HepG2 (cell line): ENCODE measurements around the gene DQX1. TPM values are rescaled to one million over a fixed set of nuclear protein-coding genes. Genes with fewer than 3 reads are reported as not detected.

Experiments
- ATAD3A ChIP-seq: sonication (generic); formaldehyde crosslinking; IDR thresholded peaks from 2 replicates; pipeline ENCODE4 v1.4.0; 2020; ENCODE audit warnings: missing genetic modification reagents
- CHCHD3 ChIP-seq: sonication (generic); formaldehyde crosslinking; IDR thresholded peaks from 2 replicates; pipeline ENCODE4 v1.8.0; 2022; ENCODE audit warnings: mild to moderate bottlenecking, missing genetic modification reagents, moderate library complexity
- FLYWCH1 ChIP-seq: sonication (generic); formaldehyde crosslinking; IDR thresholded peaks from 2 replicates; pipeline ENCODE4 v1.8.1; 2023; ENCODE audit warnings: mild to moderate bottlenecking, missing genetic modification reagents
- HDAC6 ChIP-seq: fragments of 200-600 bp; sonication (generic); IDR thresholded peaks from 2 replicates; pipeline ENCODE4 v1.7.0; 2017; ENCODE audit warnings: mild to moderate bottlenecking, antibody characterized with exemption, low read length, low read depth
- KDM5A ChIP-seq: fragments of 200-600 bp; sonication (generic); IDR thresholded peaks from 2 replicates; pipeline ENCODE4 v1.7.0; 2018; ENCODE audit warnings: antibody characterized with exemption, mild to moderate bottlenecking, low read length, borderline replicate concordance
- KDM5B ChIP-seq: sonication (generic); formaldehyde crosslinking; IDR thresholded peaks from 2 replicates; pipeline ENCODE4 v1.4.0; 2020; ENCODE audit warnings: missing genetic modification reagents, mild to moderate bottlenecking, borderline replicate concordance
- MAZ ChIP-seq, 2 experiments: sonication (generic) in 1 of 2; formaldehyde crosslinking in 1 of 2; IDR thresholded peaks; 2 replicates each; pipeline versions ENCODE4 v1.5.0 to v1.6.1; 2012 to 2020; ENCODE audit warnings: low read depth in 2 of 2, mild to moderate bottlenecking in 2 of 2, borderline replicate concordance in 1 of 2, improper control_type of control experiment in 1 of 2, low read length in 1 of 2, missing genetic modification reagents in 1 of 2, moderate library complexity in 1 of 2
- MBNL3 ChIP-seq: fragments of 250-450 bp; sonication (Bioruptor Pico); conservative IDR thresholded peaks from 2 replicates; pipeline ENCODE4 v1.8.0; 2022; ENCODE audit warnings: mild to moderate bottlenecking, inconsistent platforms
- MED1 ChIP-seq: sonication (generic); formaldehyde crosslinking; IDR thresholded peaks from 2 replicates; pipeline ENCODE4 v1.4.0; 2020; ENCODE audit warnings: missing genetic modification reagents
- MEF2D ChIP-seq: sonication (generic); formaldehyde crosslinking; IDR thresholded peaks from 2 replicates; pipeline ENCODE4 v1.5.1; 2020; ENCODE audit warnings: mild to moderate bottlenecking, missing genetic modification reagents
- NCOR1 ChIP-seq: fragments of 200-600 bp; sonication (generic); IDR thresholded peaks from 2 replicates; pipeline ENCODE4 v1.7.0; 2017; ENCODE audit warnings: antibody characterized with exemption, low read length, borderline replicate concordance
- NKX3-1 ChIP-seq: sonication (generic); formaldehyde crosslinking; IDR thresholded peaks from 2 replicates; pipeline ENCODE4 v1.5.0; 2020; ENCODE audit warnings: missing genetic modification reagents
- SIN3A ChIP-seq: IDR thresholded peaks from 2 replicates; pipeline ENCODE4 v1.6.1; 2011; ENCODE audit warnings: low read depth, mild to moderate bottlenecking, control low read depth, low read length, borderline replicate concordance
- SYNCRIP ChIP-seq: fragments of 200-400 bp; formaldehyde crosslinking; IDR thresholded peaks from 2 replicates; pipeline ENCODE4 v1.6.1; 2018; ENCODE audit warnings: mild to moderate bottlenecking, low read depth, low read length; ENCODE audit not compliant: insufficient read depth
- ZNF160 ChIP-seq: sonication (generic); formaldehyde crosslinking; IDR thresholded peaks from 2 replicates; pipeline ENCODE4 v1.8.0; 2022; ENCODE audit warnings: mild to moderate bottlenecking, inconsistent platforms, missing genetic modification reagents
- ZNF329 ChIP-seq: sonication (generic); formaldehyde crosslinking; IDR thresholded peaks from 2 replicates; pipeline ENCODE4 v1.9.0; 2021; ENCODE audit warnings: low read depth, mild to moderate bottlenecking, missing genetic modification reagents
- ZNF501 ChIP-seq: sonication (generic); formaldehyde crosslinking; IDR thresholded peaks from 2 replicates; pipeline ENCODE4 v1.5.1; 2020; ENCODE audit warnings: mild to moderate bottlenecking, moderate library complexity, missing genetic modification reagents
- ZNF530 ChIP-seq: sonication (generic); formaldehyde crosslinking; IDR thresholded peaks from 2 replicates; pipeline ENCODE4 v1.5.0; 2020; ENCODE audit warnings: low read depth, mild to moderate bottlenecking, missing genetic modification reagents
- ZNF589 ChIP-seq: sonication (generic); formaldehyde crosslinking; conservative IDR thresholded peaks from 2 replicates; pipeline ENCODE4 v1.8.0; 2022; ENCODE audit warnings: mild to moderate bottlenecking, moderate library complexity, missing genetic modification reagents
- ZNF672 ChIP-seq: sonication (generic); formaldehyde crosslinking; IDR thresholded peaks from 2 replicates; pipeline ENCODE4 v1.8.1; 2022; ENCODE audit warnings: missing genetic modification reagents
- polyA plus RNA-seq, 8 experiments: library from polyadenylated mRNA; depleted of rRNA in 3 of 8; stranded (reverse) in 7 of 8; unstranded in 1 of 8; fragments of >200 nt; fragmentation: Illumina TruSeq in 4 of 8; extraction: Trizol in 4 of 8; gene quantifications; 2 replicates each; pipeline versions ENCODE4 v1.2.1 to v1.2.3, GENCODE V29; 2011 to 2016; ENCODE audit warnings: low read depth in 4 of 8, missing spikeins in 1 of 8, mixed read lengths in 1 of 8; ENCODE audit not compliant: insufficient read depth in 1 of 8
- total RNA-seq, 5 experiments: library from RNA; depleted of rRNA; stranded (reverse); fragments of >200 nt; fragmentation: Illumina TruSeq; extraction: Trizol; gene quantifications; 2 replicates each; pipeline ENCODE4 v1.2.3, GENCODE V29; 2016; ENCODE audit warnings: low read depth in 1 of 5
- TF ChIP-seq, protein P1 (sequence below): sonication (generic); formaldehyde crosslinking; IDR thresholded peaks from 2 replicates; pipeline ENCODE4 v1.8.0; 2022; ENCODE audit warnings: mild to moderate bottlenecking, missing genetic modification reagents
- TF ChIP-seq, protein P2 (sequence below): sonication (generic); formaldehyde crosslinking; IDR thresholded peaks from 2 replicates; pipeline ENCODE4 v1.4.0; 2020; ENCODE audit warnings: missing genetic modification reagents
- TF ChIP-seq, protein P3 (sequence below): sonication (generic); formaldehyde crosslinking; IDR thresholded peaks from 2 replicates; pipeline ENCODE4 v1.8.1; 2023; ENCODE audit warnings: mild to moderate bottlenecking, inconsistent platforms, moderate library complexity, missing genetic modification reagents, borderline replicate concordance
- TF ChIP-seq, protein P4 (sequence below): fragments of 450-650 bp; IDR thresholded peaks from 2 replicates; pipeline ENCODE4 v1.6.1; 2017

The DQX1 gene
- total and polyA plus RNA-seq, 2 of the 13 experiments (the other 11 are each of a cell fraction or from before 2014, with no cell fraction given): 27.6 to 89.8 TPM

DNA sequence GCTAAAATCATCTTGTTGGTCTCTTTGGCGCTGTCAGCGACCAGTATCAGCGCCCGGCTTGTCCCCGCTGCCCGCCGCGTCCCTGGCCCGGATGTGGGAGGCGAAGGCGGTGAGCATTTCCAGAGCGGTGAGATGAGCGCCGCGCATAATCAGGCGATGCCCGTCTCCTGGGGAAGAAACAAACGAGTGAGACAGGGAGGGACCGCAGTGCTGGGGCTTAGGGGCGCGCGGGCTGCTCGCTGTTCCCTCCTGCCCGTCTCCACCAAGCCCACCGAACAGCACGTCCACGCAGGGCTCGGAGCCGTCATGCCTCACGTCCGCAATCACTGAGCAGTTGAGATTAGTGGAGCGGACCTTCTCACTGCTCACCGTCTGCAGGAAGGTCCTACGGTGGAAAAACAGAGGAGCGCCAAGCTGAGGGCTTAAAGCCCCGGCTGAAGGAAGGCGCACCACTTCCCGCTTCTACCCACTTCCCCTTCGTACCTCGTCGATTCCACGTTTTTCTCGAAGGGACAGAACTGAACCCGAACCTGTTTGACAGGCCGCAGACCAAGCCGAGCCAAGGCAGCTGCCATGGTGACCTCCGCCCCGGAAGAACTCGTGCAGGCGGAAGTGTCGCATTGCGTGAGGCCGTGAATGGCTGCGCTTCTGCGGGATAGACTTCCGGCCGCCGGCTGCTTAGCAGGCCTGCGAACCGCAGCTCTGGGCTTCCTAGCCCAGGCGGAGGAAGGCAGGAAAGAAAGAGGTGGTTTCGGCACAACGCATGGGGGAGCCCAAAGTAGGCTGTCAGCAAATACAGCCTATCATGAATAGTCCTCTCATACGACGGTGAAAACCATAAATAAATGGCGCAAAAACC is 53.7 kb downstream of the DQX1 start, which contains the start of gene MRPL53 (continued):
- TF ChIP-seq KDM5A (peak; percentile 99), SYNCRIP (no peak), NKX3-1 (CRISPR knock-in tag) (peak; percentile 87), KDM5B (CRISPR knock-in tag) (peak; percentile 98; the same call in 1 of the 2 replicates), MED1 (CRISPR knock-in tag) (peak; percentile 88), FLYWCH1 (CRISPR knock-in tag) (no peak), SIN3A (peak; percentile 88), ZNF589 (peak; percentile 91), ZNF501 (CRISPR knock-in tag) (peak; percentile 100), ZNF160 (peak; percentile 91), MEF2D (CRISPR knock-in tag) (peak; percentile 96), HDAC6 (no peak), ATAD3A (CRISPR knock-in tag) (no peak), MAZ (IDR thresholded peaks at IDR 0.05; ENCODE audit: borderline replicate concordance, low read depth, low read length) (no peak), MAZ (CRISPR knock-in tag; IDR thresholded peaks at IDR 0.05; ENCODE audit: low read depth) (peak; percentile 92), MBNL3 (CRISPR knock-in tag) (no peak), CHCHD3 (CRISPR knock-in tag) (peak; percentile 72; the same call in 1 of the 2 replicates), NCOR1 (peak; percentile 62; the same call in 1 of the 2 replicates), ZNF530 (CRISPR knock-in tag) (no peak), ZNF329 (CRISPR knock-in tag) (peak; percentile 82), ZNF672 (CRISPR knock-in tag) (no peak)
- TF ChIP-seq, protein P1, sequence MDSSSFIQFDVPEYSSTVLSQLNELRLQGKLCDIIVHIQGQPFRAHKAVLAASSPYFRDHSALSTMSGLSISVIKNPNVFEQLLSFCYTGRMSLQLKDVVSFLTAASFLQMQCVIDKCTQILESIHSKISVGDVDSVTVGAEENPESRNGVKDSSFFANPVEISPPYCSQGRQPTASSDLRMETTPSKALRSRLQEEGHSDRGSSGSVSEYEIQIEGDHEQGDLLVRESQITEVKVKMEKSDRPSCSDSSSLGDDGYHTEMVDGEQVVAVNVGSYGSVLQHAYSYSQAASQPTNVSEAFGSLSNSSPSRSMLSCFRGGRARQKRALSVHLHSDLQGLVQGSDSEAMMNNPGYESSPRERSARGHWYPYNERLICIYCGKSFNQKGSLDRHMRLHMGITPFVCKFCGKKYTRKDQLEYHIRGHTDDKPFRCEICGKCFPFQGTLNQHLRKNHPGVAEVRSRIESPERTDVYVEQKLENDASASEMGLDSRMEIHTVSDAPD (CRISPR knock-in tag): peak; percentile 88; the same call in 1 of the 2 replicates
- TF ChIP-seq, protein P2, sequence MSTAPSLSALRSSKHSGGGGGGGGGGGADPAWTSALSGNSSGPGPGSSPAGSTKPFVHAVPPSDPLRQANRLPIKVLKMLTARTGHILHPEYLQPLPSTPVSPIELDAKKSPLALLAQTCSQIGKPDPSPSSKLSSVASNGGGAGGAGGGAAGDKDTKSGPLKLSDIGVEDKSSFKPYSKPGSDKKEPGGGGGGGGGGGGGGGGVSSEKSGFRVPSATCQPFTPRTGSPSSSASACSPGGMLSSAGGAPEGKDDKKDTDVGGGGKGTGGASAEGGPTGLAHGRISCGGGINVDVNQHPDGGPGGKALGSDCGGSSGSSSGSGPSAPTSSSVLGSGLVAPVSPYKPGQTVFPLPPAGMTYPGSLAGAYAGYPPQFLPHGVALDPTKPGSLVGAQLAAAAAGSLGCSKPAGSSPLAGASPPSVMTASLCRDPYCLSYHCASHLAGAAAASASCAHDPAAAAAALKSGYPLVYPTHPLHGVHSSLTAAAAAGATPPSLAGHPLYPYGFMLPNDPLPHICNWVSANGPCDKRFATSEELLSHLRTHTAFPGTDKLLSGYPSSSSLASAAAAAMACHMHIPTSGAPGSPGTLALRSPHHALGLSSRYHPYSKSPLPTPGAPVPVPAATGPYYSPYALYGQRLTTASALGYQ (CRISPR knock-in tag): peak; percentile 89
- TF ChIP-seq, protein P3, sequence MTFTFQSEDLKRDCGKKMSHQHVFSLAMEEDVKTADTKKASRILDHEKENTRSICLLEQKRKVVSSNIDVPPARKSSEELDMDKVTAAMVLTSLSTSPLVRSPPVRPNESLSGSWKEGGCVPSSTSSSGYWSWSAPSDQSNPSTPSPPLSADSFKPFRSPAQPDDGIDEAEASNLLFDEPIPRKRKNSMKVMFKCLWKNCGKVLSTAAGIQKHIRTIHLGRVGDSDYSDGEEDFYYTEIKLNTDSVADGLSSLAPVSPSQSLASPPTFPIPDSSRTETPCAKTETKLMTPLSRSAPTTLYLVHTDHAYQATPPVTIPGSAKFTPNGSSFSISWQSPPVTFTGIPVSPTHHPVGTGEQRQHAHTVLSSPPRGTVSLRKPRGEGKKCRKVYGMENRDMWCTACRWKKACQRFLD (CRISPR knock-in tag): peak; percentile 88
- TF ChIP-seq, protein P4, sequence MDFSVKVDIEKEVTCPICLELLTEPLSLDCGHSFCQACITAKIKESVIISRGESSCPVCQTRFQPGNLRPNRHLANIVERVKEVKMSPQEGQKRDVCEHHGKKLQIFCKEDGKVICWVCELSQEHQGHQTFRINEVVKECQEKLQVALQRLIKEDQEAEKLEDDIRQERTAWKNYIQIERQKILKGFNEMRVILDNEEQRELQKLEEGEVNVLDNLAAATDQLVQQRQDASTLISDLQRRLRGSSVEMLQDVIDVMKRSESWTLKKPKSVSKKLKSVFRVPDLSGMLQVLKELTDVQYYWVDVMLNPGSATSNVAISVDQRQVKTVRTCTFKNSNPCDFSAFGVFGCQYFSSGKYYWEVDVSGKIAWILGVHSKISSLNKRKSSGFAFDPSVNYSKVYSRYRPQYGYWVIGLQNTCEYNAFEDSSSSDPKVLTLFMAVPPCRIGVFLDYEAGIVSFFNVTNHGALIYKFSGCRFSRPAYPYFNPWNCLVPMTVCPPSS: no peak
